Gastrocnemius medialis (tissue), 4 donors: ENCODE measurements around the gene CCT6A.

Experiments
- CTCF ChIP-seq, 5 experiments: fragments of 450-650 bp in 3 of 5; fragments of 200-600 bp in 2 of 5; sonication (generic) in 2 of 5; IDR thresholded peaks in 4 of 5; conservative IDR thresholded peaks in 1 of 5; 1 replicate in 4 of 5; 2 replicates in 1 of 5; pipeline ENCODE4 v1.5.1; 2016 to 2019; ENCODE audit warnings: antibody characterized with exemption in 5 of 5, mild to moderate bottlenecking in 3 of 5, moderate library complexity in 3 of 5
- POLR2A ChIP-seq, 2 donors: fragments of 450-650 bp; IDR thresholded peaks; one replicate each; pipeline ENCODE4 v1.6.1; 2017; ENCODE audit warnings: antibody characterized with exemption in 2 of 2, mild to moderate bottlenecking in 2 of 2, moderate library complexity in 2 of 2

DNA sequence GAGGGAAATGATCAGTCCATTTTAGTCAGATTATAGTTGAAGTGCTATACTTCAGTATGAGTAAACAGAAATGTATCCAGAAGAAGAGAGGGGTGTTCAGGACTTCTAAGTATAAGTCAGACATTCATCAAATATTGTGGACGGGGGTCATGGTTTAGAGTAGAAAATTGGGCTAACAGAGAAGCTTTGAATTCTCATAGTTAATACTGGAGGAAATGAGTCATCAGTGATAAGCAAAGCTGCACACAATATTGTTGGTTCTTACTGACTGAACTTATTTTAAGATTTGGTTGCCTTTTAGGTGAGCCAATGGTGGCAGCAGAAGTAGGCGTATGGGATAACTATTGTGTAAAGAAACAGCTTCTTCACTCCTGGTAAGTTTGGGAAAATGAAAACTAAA lies 10.8 kb downstream of the CCT6A start:
- TF ChIP-seq CTCF (IDR thresholded peaks at IDR 0.05 in 4 of 5, conservative IDR thresholded peaks at IDR 0.05 in 1 of 5) (no peak), POLR2A (IDR thresholded peaks at IDR 0.05) (no peak)
